GM12874 (cell line): ENCODE data around the gene UQCC2.

ENCODE experiments used
- TF ChIP-seq, protein P1 (sequence below): IDR thresholded peaks from 2 replicates; pipeline ENCODE4 v1.5.1; 2011; ENCODE audit warnings: low read depth, mild to moderate bottlenecking, control low read depth, low read length, moderate library complexity; ENCODE audit not compliant: insufficient read depth

Gene UQCC2

DNA sequence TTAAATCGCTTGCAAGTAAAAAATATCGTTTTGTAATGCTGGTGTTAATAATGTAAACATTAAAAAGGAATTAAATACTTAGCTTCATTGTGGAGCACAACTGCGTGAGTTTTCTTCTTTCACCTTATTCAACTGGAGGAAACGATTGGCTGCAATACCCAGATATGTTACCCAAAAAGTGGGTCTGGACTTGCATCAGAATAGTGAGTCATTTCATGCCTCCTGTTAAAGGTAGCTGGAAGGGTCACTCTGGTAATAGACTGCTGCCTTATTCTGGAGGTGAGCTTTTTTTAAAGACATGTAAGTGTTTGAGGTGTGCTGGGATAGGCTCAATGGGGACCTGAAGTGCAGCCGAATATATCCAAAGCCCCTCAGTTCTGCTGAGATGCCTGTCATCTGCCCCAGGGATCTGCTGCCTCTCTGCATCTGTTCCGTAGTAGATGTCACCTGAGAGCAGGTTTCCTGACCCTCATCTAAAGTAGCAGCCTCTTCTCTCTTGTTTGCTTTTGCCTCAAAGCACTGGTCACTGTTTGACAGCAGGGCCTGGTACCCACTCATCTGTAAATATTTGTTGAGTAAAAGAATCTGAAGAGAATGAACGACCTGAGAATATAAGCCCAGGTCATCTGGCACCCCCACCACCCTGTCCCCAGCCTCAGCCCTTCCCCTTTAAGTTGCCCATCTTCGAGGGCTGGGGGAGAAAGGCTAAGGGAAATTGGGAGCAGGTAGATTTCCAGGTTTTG lies 5.6 kb upstream of the UQCC2 start:
- TF ChIP-seq, protein P1, sequence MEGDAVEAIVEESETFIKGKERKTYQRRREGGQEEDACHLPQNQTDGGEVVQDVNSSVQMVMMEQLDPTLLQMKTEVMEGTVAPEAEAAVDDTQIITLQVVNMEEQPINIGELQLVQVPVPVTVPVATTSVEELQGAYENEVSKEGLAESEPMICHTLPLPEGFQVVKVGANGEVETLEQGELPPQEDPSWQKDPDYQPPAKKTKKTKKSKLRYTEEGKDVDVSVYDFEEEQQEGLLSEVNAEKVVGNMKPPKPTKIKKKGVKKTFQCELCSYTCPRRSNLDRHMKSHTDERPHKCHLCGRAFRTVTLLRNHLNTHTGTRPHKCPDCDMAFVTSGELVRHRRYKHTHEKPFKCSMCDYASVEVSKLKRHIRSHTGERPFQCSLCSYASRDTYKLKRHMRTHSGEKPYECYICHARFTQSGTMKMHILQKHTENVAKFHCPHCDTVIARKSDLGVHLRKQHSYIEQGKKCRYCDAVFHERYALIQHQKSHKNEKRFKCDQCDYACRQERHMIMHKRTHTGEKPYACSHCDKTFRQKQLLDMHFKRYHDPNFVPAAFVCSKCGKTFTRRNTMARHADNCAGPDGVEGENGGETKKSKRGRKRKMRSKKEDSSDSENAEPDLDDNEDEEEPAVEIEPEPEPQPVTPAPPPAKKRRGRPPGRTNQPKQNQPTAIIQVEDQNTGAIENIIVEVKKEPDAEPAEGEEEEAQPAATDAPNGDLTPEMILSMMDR = no peak

DNA sequence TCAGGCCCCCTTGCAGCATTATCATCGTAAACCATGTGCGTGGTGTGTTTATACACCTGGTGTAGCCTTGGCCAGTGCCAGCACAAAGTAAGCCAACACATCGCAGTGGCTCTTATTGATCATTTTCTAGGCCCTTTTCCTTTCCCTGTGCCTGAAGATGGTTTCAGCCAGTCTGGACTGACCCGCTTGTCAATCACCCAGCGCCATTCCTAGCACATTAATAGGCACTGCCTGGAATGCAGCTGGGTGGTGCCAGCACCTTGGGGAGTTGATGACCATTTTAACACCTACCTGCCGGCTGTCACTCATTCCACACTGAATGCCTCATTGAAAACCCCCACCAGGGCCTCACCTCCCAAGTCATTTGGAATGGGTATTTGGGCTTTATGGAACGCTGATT lies 4.9 kb upstream of the UQCC2 start:
- TF ChIP-seq, protein P1 = no peak

DNA sequence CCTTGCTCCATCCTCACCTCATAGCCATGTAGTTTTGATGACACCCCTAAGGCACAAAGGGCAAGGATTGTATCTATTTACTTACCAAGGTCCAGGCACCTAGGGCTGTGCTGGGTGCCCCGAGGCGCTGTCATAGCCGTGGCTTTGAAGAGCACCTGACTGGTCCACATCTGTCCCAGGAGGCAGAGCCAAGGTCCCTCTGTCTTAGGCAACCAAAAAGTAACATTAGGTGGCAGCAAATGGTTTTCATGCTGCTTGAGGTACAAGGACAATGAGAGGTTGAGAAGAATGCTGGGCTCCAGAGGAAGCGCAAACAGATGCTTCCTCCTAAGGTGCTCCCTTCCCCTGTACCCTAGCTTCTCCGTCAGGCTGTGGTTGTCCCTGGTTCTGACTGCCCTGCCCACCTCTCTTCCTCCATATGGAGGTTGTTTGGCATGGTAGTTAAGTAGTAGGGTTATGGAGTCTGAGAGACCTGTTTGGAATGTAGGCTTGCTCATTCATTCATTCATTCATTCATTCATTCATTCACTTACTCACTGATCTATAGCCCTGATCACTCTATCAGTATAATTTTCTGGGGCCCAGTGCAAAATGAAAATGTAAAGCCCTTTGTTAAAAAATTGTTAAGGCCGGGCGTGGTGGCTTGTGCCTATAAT lies 3.0 kb upstream of the UQCC2 start:
- TF ChIP-seq, protein P1 = no peak

DNA sequence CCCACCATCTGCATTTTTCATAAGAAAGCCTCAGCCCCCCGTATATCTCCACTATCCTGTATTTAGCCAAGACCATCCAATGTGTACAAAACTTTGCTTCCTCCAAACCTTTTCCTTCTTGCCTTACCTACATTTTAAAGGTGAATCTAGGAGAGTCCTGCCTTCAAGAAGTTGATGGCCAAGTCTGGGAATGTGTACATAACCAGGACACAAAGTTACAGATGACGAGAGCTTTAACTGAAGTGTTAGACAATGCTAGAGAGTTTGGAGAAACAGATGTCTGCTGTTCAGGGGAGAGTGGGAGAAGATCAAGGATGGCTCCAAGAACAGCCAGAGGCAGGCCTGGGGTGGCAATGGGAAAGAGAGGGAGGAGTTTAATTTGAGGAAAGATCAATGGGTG lies 2.3 kb upstream of the UQCC2 start:
- TF ChIP-seq, protein P1 = no peak

DNA sequence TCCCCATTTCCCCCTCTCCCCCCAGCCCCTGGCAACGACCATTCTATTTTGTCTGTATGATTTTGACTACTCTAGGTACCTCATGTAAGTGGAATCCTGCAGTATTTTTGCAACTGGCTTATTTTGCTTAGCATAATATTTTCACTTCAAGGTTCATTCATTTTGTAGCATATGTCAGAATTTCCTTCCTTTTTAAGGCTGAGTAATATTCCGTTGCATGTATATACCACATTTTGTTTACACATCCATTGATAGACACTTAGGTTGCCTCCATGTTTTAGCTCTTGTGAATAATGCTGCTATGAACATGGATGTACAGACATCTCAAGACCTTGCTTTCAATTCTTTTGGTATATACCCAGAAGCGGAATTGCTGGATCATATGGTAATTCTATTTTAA lies 1.4 kb upstream of the UQCC2 start:
- TF ChIP-seq, protein P1 = no peak

DNA sequence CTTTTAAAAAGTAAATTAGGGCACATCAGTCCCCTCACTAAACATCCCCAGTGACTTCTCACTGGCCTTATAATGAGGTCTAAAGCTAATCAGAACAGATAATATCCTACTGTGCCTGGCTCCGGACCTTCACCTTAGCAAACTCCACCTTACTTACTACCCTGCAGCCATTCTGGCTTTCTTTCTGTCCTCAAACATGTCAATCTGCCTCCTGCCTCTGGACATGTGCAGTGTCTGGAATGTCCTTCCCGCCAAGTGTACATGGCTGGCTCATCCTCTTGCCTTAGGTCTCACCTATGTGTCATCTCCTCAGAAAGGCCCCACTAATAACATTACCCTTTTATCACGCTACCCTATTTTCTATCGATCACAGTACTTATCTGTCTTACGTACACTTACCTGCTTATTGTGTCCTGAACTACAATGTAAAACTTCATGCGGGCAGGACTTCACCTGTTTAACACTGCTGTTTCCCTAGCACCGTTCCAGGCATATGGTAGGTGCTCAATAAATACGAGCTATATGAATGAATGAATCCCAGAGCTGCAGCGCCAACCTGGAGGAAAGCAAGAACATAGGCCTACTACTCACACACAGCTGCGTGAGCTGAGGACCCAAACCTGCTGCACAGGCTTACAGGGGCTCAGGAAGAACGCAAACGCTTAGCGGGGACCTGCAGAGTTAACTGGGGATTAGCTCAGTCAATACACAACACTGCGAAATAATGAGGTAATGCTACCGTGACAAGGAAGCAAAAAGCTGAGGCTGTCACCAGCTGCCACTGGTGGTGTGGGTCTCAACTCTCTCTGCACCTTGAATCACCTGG lies 991 bp downstream of the UQCC2 start:
- TF ChIP-seq, protein P1 = no peak

DNA sequence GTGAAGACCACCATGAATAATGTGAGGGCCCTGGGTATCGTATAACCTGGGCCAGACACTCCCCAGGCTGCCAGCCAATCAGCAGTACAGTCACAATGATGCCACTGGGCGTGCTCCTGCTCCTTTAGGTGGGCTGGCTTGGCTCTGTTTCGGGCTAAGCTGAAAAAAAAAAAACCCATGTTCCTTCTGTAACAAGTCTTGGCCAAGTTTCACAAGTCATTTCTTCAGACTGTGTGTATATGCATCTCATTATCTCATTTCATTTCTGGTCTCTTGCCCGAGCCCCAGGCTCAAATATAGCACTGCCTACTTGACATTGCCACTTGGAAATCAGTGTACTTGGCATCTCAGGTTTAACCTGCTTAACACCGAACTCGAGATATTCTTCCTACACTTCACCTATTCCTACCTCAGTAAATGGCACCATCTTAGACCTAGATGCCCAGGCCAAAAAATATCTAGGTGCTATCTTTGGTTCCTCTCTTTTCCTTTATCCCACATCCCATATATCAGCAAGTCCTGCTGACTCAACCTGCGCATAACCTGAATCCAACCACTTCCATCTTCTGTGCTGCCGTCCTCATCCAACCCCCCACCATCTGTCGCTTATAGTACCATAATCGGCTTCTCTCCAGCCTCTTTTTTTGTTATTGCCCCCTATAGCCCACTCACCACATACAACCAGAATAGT lies 1.8 kb downstream of the UQCC2 start:
- TF ChIP-seq, protein P1 = no peak
